ENCODE data around the gene CAV3.

CAV3 gene

DNA sequence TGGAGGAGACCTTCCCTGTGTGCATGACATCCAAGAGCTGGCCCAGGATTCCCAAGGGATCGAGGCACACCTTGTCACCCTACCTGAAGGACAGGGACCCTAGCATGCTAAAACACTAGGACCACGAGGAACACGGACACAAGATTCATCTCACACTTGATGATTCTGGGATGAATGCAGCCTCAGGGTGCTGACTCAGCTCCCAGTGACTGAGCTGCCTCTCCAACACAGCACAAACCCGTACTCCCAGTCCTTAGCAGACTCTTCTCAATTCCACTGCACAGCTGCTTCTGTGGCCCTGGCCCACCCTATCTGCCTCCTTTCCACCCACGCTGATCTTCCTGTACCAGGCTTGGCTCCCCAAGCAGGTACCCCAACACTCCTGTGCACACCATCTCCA lies 44.9 kb downstream of the CAV3 start:
- H3K4me3 ChIP-seq (ENCODE audit: low read depth, low read length) = no peak overlapping the region
- TF ChIP-seq, protein P1, sequence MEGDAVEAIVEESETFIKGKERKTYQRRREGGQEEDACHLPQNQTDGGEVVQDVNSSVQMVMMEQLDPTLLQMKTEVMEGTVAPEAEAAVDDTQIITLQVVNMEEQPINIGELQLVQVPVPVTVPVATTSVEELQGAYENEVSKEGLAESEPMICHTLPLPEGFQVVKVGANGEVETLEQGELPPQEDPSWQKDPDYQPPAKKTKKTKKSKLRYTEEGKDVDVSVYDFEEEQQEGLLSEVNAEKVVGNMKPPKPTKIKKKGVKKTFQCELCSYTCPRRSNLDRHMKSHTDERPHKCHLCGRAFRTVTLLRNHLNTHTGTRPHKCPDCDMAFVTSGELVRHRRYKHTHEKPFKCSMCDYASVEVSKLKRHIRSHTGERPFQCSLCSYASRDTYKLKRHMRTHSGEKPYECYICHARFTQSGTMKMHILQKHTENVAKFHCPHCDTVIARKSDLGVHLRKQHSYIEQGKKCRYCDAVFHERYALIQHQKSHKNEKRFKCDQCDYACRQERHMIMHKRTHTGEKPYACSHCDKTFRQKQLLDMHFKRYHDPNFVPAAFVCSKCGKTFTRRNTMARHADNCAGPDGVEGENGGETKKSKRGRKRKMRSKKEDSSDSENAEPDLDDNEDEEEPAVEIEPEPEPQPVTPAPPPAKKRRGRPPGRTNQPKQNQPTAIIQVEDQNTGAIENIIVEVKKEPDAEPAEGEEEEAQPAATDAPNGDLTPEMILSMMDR (IDR thresholded peaks at IDR 0.05; ENCODE audit: low read depth, low read length) = no peak

DNA sequence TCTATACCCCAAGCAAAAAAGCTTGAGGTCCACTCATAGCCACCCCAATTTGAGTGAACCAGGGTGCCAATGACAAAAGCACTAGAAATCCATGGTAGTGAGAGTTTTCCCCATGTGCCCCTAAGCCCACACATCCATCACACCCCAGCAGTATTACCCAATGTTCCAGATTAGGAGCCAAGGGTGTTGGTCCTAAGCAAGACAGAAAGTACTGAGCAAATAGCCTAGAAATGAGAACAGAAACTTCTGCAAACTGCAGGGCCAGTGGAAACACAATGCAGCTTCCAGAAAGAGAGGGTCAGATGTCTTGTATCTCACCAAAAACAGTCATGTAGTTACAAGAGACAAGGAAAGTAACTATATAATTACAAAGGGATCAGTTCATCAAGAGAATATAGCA lies 46.7 kb downstream of the CAV3 start:
- no peak overlapping the region for H3K4me3 ChIP-seq (ENCODE audit: low read depth, low read length)
- TF ChIP-seq, protein P1 (IDR thresholded peaks at IDR 0.05; ENCODE audit: low read depth, low read length) = no peak

DNA sequence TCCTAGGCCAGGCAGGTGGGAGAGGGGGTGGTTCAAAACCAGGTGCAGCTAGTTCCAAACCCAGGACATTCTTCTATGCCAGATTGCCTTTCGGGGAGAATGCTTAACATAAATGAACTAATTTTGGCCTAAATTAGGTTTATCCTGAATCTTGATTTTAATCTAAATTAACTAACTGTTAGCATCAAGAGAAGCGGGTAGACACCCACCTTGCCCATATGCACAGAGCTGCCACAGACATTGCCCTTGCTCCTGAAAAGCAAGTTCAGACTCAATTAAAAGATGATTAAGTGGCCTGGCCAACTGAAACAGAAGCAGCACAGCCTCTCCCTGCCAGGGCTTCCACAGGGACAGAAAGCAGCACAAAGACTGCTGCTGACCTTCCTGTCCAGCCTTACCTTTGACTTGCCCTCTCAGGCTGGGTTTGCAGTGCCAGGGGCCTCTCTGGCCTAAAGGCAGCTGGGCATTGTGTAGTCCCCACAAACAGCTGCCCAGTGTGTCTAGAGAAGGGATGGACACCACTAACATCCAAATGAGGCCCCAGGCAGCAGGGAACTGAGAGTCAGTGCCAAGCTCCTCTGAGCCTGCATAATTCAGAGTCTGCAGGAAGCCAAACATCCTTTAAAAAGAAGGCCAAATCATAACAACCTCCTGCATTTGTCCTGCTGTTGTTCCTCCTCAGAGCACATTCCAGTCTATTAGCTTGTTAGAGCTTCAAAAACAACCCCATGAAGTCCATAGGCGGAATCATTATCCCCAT lies 51.3 kb downstream of the CAV3 start:
- TF ChIP-seq, protein P1 (IDR thresholded peaks at IDR 0.05; ENCODE audit: low read depth, low read length) = no peak
- no peak overlapping the region for H3K4me3 ChIP-seq (ENCODE audit: low read depth, low read length)

DNA sequence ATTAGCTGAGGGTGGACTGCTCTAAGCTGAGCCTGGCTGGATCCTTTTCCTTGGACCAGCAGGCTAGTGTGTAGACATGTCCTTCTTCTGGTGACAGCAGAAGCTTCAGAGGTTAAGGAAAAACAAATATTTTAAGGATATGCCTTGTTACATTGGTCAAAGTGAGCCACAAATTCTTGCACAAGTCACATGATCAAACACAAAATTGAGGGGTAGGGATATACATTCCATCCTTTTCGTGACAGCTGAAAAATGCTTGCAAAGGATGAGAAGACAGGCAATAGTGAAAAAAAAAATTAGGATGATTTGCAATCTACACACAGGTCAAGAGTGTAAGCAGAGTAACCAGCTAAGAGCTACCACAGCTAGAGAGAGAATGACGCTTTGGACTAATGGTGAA lies 56.9 kb downstream of the CAV3 start:
- H3K4me3 ChIP-seq (ENCODE audit: low read depth, low read length) = no peak overlapping the region
- TF ChIP-seq, protein P1 (IDR thresholded peaks at IDR 0.05; ENCODE audit: low read depth, low read length) = no peak

DNA sequence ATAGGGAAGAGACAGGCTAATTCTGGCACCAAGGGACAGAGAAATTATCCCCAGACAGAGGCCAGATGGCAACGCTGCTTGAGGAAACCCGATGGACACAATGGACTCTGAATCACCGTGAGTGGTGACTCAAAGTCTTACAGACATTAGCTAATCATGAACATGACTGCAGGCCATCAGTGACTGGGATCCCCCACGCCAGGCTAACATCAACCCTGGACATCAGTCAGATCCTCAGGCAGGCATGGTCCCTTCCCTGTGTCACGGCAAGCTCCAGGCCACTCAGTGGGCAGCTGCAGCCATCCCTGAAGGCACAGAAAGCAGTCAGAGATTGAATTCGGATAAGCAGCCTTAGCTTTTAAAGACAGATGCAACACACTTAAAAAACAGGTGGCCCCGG lies 59.6 kb downstream of the CAV3 start:
- no peak overlapping the region for H3K4me3 ChIP-seq (ENCODE audit: low read depth, low read length)
- TF ChIP-seq, protein P1 (IDR thresholded peaks at IDR 0.05; ENCODE audit: low read depth, low read length) = no peak

DNA sequence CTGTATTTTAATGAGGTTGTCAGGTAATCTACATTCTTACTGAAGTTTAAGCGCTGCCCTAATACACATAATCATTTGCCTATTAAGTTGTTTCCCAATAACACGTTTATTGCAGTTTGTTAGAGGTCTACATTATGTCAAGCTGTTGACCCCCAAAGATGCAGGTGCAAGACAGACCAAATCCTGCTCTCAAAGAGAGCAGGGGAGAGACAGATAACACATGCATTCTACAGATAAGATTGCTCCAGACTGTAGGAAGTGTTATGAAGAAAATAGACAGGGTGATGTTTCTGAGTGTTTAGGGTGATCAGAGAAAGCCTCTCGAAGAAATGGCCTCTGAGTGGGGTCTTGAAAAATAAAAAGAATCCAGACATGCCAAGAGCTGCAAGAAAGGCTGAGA lies 60.6 kb downstream of the CAV3 start:
- no peak overlapping the region for H3K4me3 ChIP-seq (ENCODE audit: low read depth, low read length)
- TF ChIP-seq, protein P1 (IDR thresholded peaks at IDR 0.05; ENCODE audit: low read depth, low read length) = no peak

Data from WI38 (cell line).